BLaER1 treated with 17β-estradiol and CSF1 and Interleukin-3, amounts not matched to agents 10 nM and 100 nM (cell line): ENCODE measurements around the gene SLC22A31.
"Not testable (repeated sequence)": the region's sequence is repeated elsewhere in the genome, so short reads cannot be mapped to it uniquely, and the experiment has no call there.

Experiments used
- H3K27ac ChIP-seq, 11 experiments: shearing (Covaris generic); formaldehyde crosslinking; 2 replicates each; pipeline ENCODE4 v1.8.1; 2022
- H3K27me3 ChIP-seq, 11 experiments: shearing (Covaris generic); formaldehyde crosslinking; 2 replicates each; pipeline ENCODE4 v1.8.1; 2022
- H3K36me3 ChIP-seq, 11 experiments: shearing (Covaris generic); formaldehyde crosslinking; 2 replicates each; pipeline ENCODE4 v1.8.1; 2022
- H3K4me1 ChIP-seq, 10 experiments: shearing (Covaris generic); formaldehyde crosslinking; 2 replicates each; pipeline ENCODE4 v1.8.1; 2022
- H3K4me2 ChIP-seq, 11 experiments: shearing (Covaris generic); formaldehyde crosslinking; 2 replicates each; pipeline ENCODE4 v1.8.1; 2022
- H3K4me3 ChIP-seq, 10 experiments: shearing (Covaris generic); formaldehyde crosslinking; 2 replicates each; pipeline ENCODE4 v1.8.1; 2022
- H3K9ac ChIP-seq, 11 experiments: shearing (Covaris generic); formaldehyde crosslinking; 2 replicates each; pipeline ENCODE4 v1.8.1; 2022
- H3K9me3 ChIP-seq, 11 experiments: shearing (Covaris generic); formaldehyde crosslinking; replicated peaks in 1 of 11; 2 replicates each; pipeline ENCODE4 v1.8.1; 2022
- H4K20me1 ChIP-seq, 11 experiments: shearing (Covaris generic); formaldehyde crosslinking; 2 replicates each; pipeline ENCODE4 v1.8.1; 2022
- Cebpa-rat ChIP-seq, 11 experiments: shearing (Covaris generic); IDR thresholded peaks; 2 replicates each; pipeline ENCODE4 v1.8.1; 2022

The SLC22A31 gene

GRCh38 chr16:89192956-89193575 lies 7.3 kb downstream of the SLC22A31 start:
- Histone ChIP-seq H3K9ac (no peak overlapping the region), H3K4me2 (peak overlapping the region in 4 of 11 experiments; percentile 31 to 71 (median 61); a peak in 4 of 22 replicates), H3K4me1 (peaks cover 8 to 30% (median 22%) of the 10 kb centered on the region in 10 experiments), H3K27me3 (peaks cover 0 to 10% (median 0%) of the 10 kb centered on the region in 11 experiments; a peak in 5 of 22 replicates), H3K4me3 (no peak overlapping the region), H3K36me3 (no peaks in the 10 kb centered on the region), H3K9me3 (no peaks in the 10 kb centered on the region), H4K20me1 (peaks cover 0 to 34% (median 10%) of the 10 kb centered on the region in 11 experiments; a peak in 9 of 22 replicates), H3K27ac (no peak overlapping the region)
- no peak for TF ChIP-seq Cebpa-rat (IDR thresholded peaks at IDR 0.05)

- not testable (repeated sequence) for H3K27me3 ChIP-seq, H3K36me3 ChIP-seq, H3K9me3 ChIP-seq
- Histone ChIP-seq H3K9ac (peak overlapping the region; percentile 60 to 85 (median 77); a peak in 21 of 22 replicates), H3K4me1 (peaks cover 8 to 30% (median 22%) of the 10 kb centered on the region in 10 experiments), H4K20me1 (peaks cover 0 to 36% (median 10%) of the 10 kb centered on the region in 11 experiments; a peak in 9 of 22 replicates), H3K27ac (peak overlapping the region in 9 of 11 experiments; percentile 53 to 78 (median 67); a peak in 18 of 22 replicates), H3K4me3 (peak overlapping the region; percentile 53 to 71 (median 61)), H3K4me2 (peak overlapping the region; percentile 94 to 99 (median 98))
Measured at GRCh38 chr16:89192186-89192955, 8.0 kb downstream of the SLC22A31 start.

GRCh38 chr16:89191901-89192185 lies 8.5 kb downstream of the SLC22A31 start:
- peaks cover 8 to 30% (median 22%) of the 10 kb centered on the region in 10 experiments for H3K4me1 ChIP-seq
- H4K20me1 ChIP-seq, result peaks cover 0 to 41% (median 10%) of the 10 kb centered on the region in 11 experiments; a peak in 9 of 22 replicates
- peak overlapping the region in 9 of 11 experiments; percentile 53 to 78 (median 67); a peak in 18 of 22 replicates for H3K27ac ChIP-seq
- H3K9me3 ChIP-seq, result no peaks in the 10 kb centered on the region
- H3K9ac ChIP-seq, result peak overlapping the region; percentile 60 to 85 (median 77); a peak in 21 of 22 replicates
- TF ChIP-seq Cebpa-rat (IDR thresholded peaks at IDR 0.05), result no peak
- peaks cover 0 to 10% (median 0%) of the 10 kb centered on the region in 11 experiments; a peak in 4 of 22 replicates for H3K27me3 ChIP-seq
- H3K36me3 ChIP-seq, result no peaks in the 10 kb centered on the region
- H3K4me3 ChIP-seq, result peak overlapping the region; percentile 53 to 71 (median 61)
- peak overlapping the region; percentile 94 to 99 (median 98) for H3K4me2 ChIP-seq

- Histone ChIP-seq H4K20me1 (peaks cover 0 to 43% (median 10%) of the 10 kb centered on the region in 11 experiments; a peak in 9 of 22 replicates), H3K27ac (no peak overlapping the region), H3K9ac (peak overlapping the region in 3 of 11 experiments; percentile 9 to 39 (median 26); a peak in 2 of 22 replicates), H3K36me3 (no peaks in the 10 kb centered on the region), H3K27me3 (peaks cover 0 to 10% (median 0%) of the 10 kb centered on the region in 11 experiments; a peak in 4 of 22 replicates), H3K4me1 (peaks cover 8 to 30% (median 22%) of the 10 kb centered on the region in 10 experiments), H3K4me3 (peak overlapping the region in 1 of 10 experiments; percentile 44; a peak in 1 of 20 replicates), H3K4me2 (peak overlapping the region; percentile 61 to 99 (median 97)), H3K9me3 (no peaks in the 10 kb centered on the region)
- TF ChIP-seq Cebpa-rat (IDR thresholded peaks at IDR 0.05), result no peak
Measured at GRCh38 chr16:89191033-89191900, 9.1 kb downstream of the SLC22A31 start.

GRCh38 chr16:89190150-89190958 lies 10.0 kb downstream of the SLC22A31 start:
- Histone ChIP-seq H4K20me1 (peaks cover 0 to 43% (median 10%) of the 10 kb centered on the region in 11 experiments; a peak in 9 of 22 replicates), H3K4me1 (peaks cover 8 to 30% (median 22%) of the 10 kb centered on the region in 10 experiments), H3K4me2 (0 out of 22 replicates have a peak overlapping the region, but pooled peaks of 1 of the 11 experiments have one; percentile 98), H3K9me3 (no peaks in the 10 kb centered on the region), H3K4me3 (no peak overlapping the region), H3K27me3 (peaks cover 0 to 10% (median 0%) of the 10 kb centered on the region in 11 experiments; a peak in 4 of 22 replicates), H3K27ac (no peak overlapping the region), H3K36me3 (no peaks in the 10 kb centered on the region), H3K9ac (no peak overlapping the region)
- no peak for TF ChIP-seq Cebpa-rat (IDR thresholded peaks at IDR 0.05)

- Histone ChIP-seq H3K27ac (no peak overlapping the region), H3K4me2 (no peak overlapping the region), H3K9ac (no peak overlapping the region), H3K27me3 (peaks cover 0 to 10% (median 2%) of the 10 kb centered on the region in 11 experiments; a peak in 5 of 22 replicates), H3K36me3 (no peaks in the 10 kb centered on the region), H3K4me3 (no peak overlapping the region), H4K20me1 (peaks cover 0 to 42% (median 10%) of the 10 kb centered on the region in 11 experiments; a peak in 9 of 22 replicates), H3K9me3 (no peaks in the 10 kb centered on the region), H3K4me1 (peaks cover 8 to 22% (median 17%) of the 10 kb centered on the region in 10 experiments)
- no peak for TF ChIP-seq Cebpa-rat (IDR thresholded peaks at IDR 0.05)
Measured at GRCh38 chr16:89189358-89190025, 10.8 kb downstream of the SLC22A31 start.

- Histone ChIP-seq H3K27me3 (peaks cover 0 to 18% (median 4%) of the 10 kb centered on the region in 11 experiments; a peak in 7 of 22 replicates), H4K20me1 (peaks cover 0 to 37% (median 10%) of the 10 kb centered on the region in 11 experiments; a peak in 9 of 22 replicates), H3K4me1 (peaks cover 4 to 21% (median 11%) of the 10 kb centered on the region in 10 experiments; a peak in 19 of 20 replicates)
- not testable (repeated sequence) for H3K9me3 ChIP-seq, H3K36me3 ChIP-seq, H3K4me3 ChIP-seq, H3K9ac ChIP-seq, H3K27ac ChIP-seq, H3K4me2 ChIP-seq
Measured at GRCh38 chr16:89188471-89189357, 11.6 kb downstream of the SLC22A31 start.
